ENCODE data around the gene SASH1.

Gene SASH1

GRCh38 chr6:148440877-148441453 lies 98.3 kb downstream of the SASH1 start:
- no peak for DNase-seq
- Histone ChIP-seq H3K27ac (ENCODE audit: insufficient read depth, low read length, poor library complexity, severe bottlenecking) (no peak overlapping the region), H3K4me1 (ENCODE audit: control insufficient read depth, insufficient read depth, low read length, poor library complexity, severe bottlenecking) (no peaks in the 10 kb centered on the region), H3K27me3 (replicated peaks; ENCODE audit: control insufficient read depth, insufficient read depth, low read length, poor library complexity, severe bottlenecking) (no peaks in the 10 kb centered on the region), H3K36me3 (ENCODE audit: control insufficient read depth, insufficient read depth, low read length) (no peaks in the 10 kb centered on the region), H3K9me3 (ENCODE audit: control insufficient read depth, low read length) (no peaks in the 10 kb centered on the region), H3K4me3 (ENCODE audit: insufficient read depth, low read depth, low read length, poor library complexity, severe bottlenecking) (no peak overlapping the region)

- no peaks in the 10 kb centered on the region for H3K9me3 ChIP-seq (ENCODE audit: control insufficient read depth, low read length)
- no peak overlapping the region for H3K4me3 ChIP-seq (ENCODE audit: insufficient read depth, low read depth, low read length, poor library complexity, severe bottlenecking)
- no peak for DNase-seq
- no peak overlapping the region for H3K27ac ChIP-seq (ENCODE audit: insufficient read depth, low read length, poor library complexity, severe bottlenecking)
- H3K27me3 ChIP-seq (replicated peaks; ENCODE audit: control insufficient read depth, insufficient read depth, low read length, poor library complexity, severe bottlenecking) = no peaks in the 10 kb centered on the region
- no peaks in the 10 kb centered on the region for H3K4me1 ChIP-seq (ENCODE audit: control insufficient read depth, insufficient read depth, low read length, poor library complexity, severe bottlenecking)
- H3K36me3 ChIP-seq (ENCODE audit: control insufficient read depth, insufficient read depth, low read length) = no peaks in the 10 kb centered on the region
These were observed 98.8 kb downstream of the SASH1 start for GRCh38 chr6:148441454-148441911.

GRCh38 chr6:148443798-148444560 lies 101.3 kb downstream of the SASH1 start:
- H3K9me3 ChIP-seq (ENCODE audit: control insufficient read depth, low read length) = no peaks in the 10 kb centered on the region
- H3K36me3 ChIP-seq (ENCODE audit: control insufficient read depth, insufficient read depth, low read length) = no peaks in the 10 kb centered on the region
- H3K27me3 ChIP-seq (replicated peaks; ENCODE audit: control insufficient read depth, insufficient read depth, low read length, poor library complexity, severe bottlenecking) = no peaks in the 10 kb centered on the region
- no peak overlapping the region for H3K4me3 ChIP-seq (ENCODE audit: insufficient read depth, low read depth, low read length, poor library complexity, severe bottlenecking)
- H3K27ac ChIP-seq (ENCODE audit: insufficient read depth, low read length, poor library complexity, severe bottlenecking) = no peak overlapping the region
- H3K4me1 ChIP-seq (ENCODE audit: control insufficient read depth, insufficient read depth, low read length, poor library complexity, severe bottlenecking) = no peaks in the 10 kb centered on the region
- DNase-seq = no peak

GRCh38 chr6:148445116-148445515 lies 102.5 kb downstream of the SASH1 start:
- Histone ChIP-seq H3K27me3 (replicated peaks; ENCODE audit: control insufficient read depth, insufficient read depth, low read length, poor library complexity, severe bottlenecking) (no peaks in the 10 kb centered on the region), H3K4me3 (ENCODE audit: insufficient read depth, low read depth, low read length, poor library complexity, severe bottlenecking) (no peak overlapping the region), H3K4me1 (ENCODE audit: control insufficient read depth, insufficient read depth, low read length, poor library complexity, severe bottlenecking) (no peaks in the 10 kb centered on the region), H3K36me3 (ENCODE audit: control insufficient read depth, insufficient read depth, low read length) (no peaks in the 10 kb centered on the region), H3K9me3 (ENCODE audit: control insufficient read depth, low read length) (no peaks in the 10 kb centered on the region), H3K27ac (ENCODE audit: insufficient read depth, low read length, poor library complexity, severe bottlenecking) (no peak overlapping the region)
- no peak for DNase-seq

GRCh38 chr6:148445620-148446019 lies 103.0 kb downstream of the SASH1 start:
- Histone ChIP-seq H3K36me3 (ENCODE audit: control insufficient read depth, insufficient read depth, low read length) (no peaks in the 10 kb centered on the region), H3K4me3 (ENCODE audit: insufficient read depth, low read depth, low read length, poor library complexity, severe bottlenecking) (no peak overlapping the region), H3K9me3 (ENCODE audit: control insufficient read depth, low read length) (no peaks in the 10 kb centered on the region), H3K4me1 (ENCODE audit: control insufficient read depth, insufficient read depth, low read length, poor library complexity, severe bottlenecking) (no peaks in the 10 kb centered on the region), H3K27me3 (replicated peaks; ENCODE audit: control insufficient read depth, insufficient read depth, low read length, poor library complexity, severe bottlenecking) (no peaks in the 10 kb centered on the region), H3K27ac (ENCODE audit: insufficient read depth, low read length, poor library complexity, severe bottlenecking) (no peak overlapping the region)
- no peak for DNase-seq

- H3K4me3 ChIP-seq (ENCODE audit: insufficient read depth, low read depth, low read length, poor library complexity, severe bottlenecking) = no peak overlapping the region
- no peak overlapping the region for H3K27ac ChIP-seq (ENCODE audit: insufficient read depth, low read length, poor library complexity, severe bottlenecking)
- no peaks in the 10 kb centered on the region for H3K9me3 ChIP-seq (ENCODE audit: control insufficient read depth, low read length)
- peaks cover 2% of the 10 kb centered on the region for H3K4me1 ChIP-seq (ENCODE audit: control insufficient read depth, insufficient read depth, low read length, poor library complexity, severe bottlenecking)
- no peaks in the 10 kb centered on the region for H3K36me3 ChIP-seq (ENCODE audit: control insufficient read depth, insufficient read depth, low read length)
- DNase-seq = no peak
- H3K27me3 ChIP-seq (replicated peaks; ENCODE audit: control insufficient read depth, insufficient read depth, low read length, poor library complexity, severe bottlenecking) = no peaks in the 10 kb centered on the region
These were observed 104.0 kb downstream of the SASH1 start for GRCh38 chr6:148446681-148447080.

- Histone ChIP-seq H3K4me3 (ENCODE audit: insufficient read depth, low read depth, low read length, poor library complexity, severe bottlenecking) (no peak overlapping the region), H3K27me3 (replicated peaks; ENCODE audit: control insufficient read depth, insufficient read depth, low read length, poor library complexity, severe bottlenecking) (no peaks in the 10 kb centered on the region), H3K4me1 (ENCODE audit: control insufficient read depth, insufficient read depth, low read length, poor library complexity, severe bottlenecking) (peaks cover 4% of the 10 kb centered on the region), H3K9me3 (ENCODE audit: control insufficient read depth, low read length) (no peaks in the 10 kb centered on the region), H3K27ac (ENCODE audit: insufficient read depth, low read length, poor library complexity, severe bottlenecking) (no peak overlapping the region), H3K36me3 (ENCODE audit: control insufficient read depth, insufficient read depth, low read length) (no peaks in the 10 kb centered on the region)
- DNase-seq = no peak
These were observed 105.0 kb downstream of the SASH1 start for GRCh38 chr6:148447521-148448230.

- Histone ChIP-seq H3K9me3 (ENCODE audit: control insufficient read depth, low read length) (no peaks in the 10 kb centered on the region), H3K36me3 (ENCODE audit: control insufficient read depth, insufficient read depth, low read length) (no peaks in the 10 kb centered on the region), H3K27ac (ENCODE audit: insufficient read depth, low read length, poor library complexity, severe bottlenecking) (no peak overlapping the region), H3K4me1 (ENCODE audit: control insufficient read depth, insufficient read depth, low read length, poor library complexity, severe bottlenecking) (peaks cover 4% of the 10 kb centered on the region), H3K4me3 (ENCODE audit: insufficient read depth, low read depth, low read length, poor library complexity, severe bottlenecking) (no peak overlapping the region), H3K27me3 (replicated peaks; ENCODE audit: control insufficient read depth, insufficient read depth, low read length, poor library complexity, severe bottlenecking) (no peaks in the 10 kb centered on the region)
- no peak for DNase-seq
These were observed 105.9 kb downstream of the SASH1 start for GRCh38 chr6:148448369-148449012.

GRCh38 chr6:148450866-148451265 lies 108.2 kb downstream of the SASH1 start:
- Histone ChIP-seq H3K4me3 (ENCODE audit: insufficient read depth, low read depth, low read length, poor library complexity, severe bottlenecking) (no peak overlapping the region), H3K9me3 (ENCODE audit: control insufficient read depth, low read length) (no peaks in the 10 kb centered on the region), H3K36me3 (ENCODE audit: control insufficient read depth, insufficient read depth, low read length) (no peaks in the 10 kb centered on the region), H3K27me3 (replicated peaks; ENCODE audit: control insufficient read depth, insufficient read depth, low read length, poor library complexity, severe bottlenecking) (no peaks in the 10 kb centered on the region), H3K27ac (ENCODE audit: insufficient read depth, low read length, poor library complexity, severe bottlenecking) (no peak overlapping the region), H3K4me1 (ENCODE audit: control insufficient read depth, insufficient read depth, low read length, poor library complexity, severe bottlenecking) (peaks cover 4% of the 10 kb centered on the region)
- DNase-seq = no peak
